HEK293 (cell line): ENCODE data around the gene GCH1.

Experiments used
- AEBP2 ChIP-seq: fragments of 450-650 bp; formaldehyde crosslinking; IDR thresholded peaks from 2 replicates; pipeline ENCODE4 v1.5.1; 2016; ENCODE audit warnings: missing biosample characterization, missing genetic modification characterization, borderline replicate concordance
- FEZF1 ChIP-seq: fragments of 450-650 bp; formaldehyde crosslinking; IDR thresholded peaks from 2 replicates; pipeline ENCODE4 v1.5.1; 2016; ENCODE audit warnings: missing biosample characterization, missing genetic modification characterization
- PRDM4 ChIP-seq: fragments of 450-650 bp; formaldehyde crosslinking; IDR thresholded peaks from 2 replicates; pipeline ENCODE4 v1.5.1; 2017; ENCODE audit warnings: missing biosample characterization, missing genetic modification characterization
- REST ChIP-seq: fragments of 450-650 bp; formaldehyde crosslinking; IDR thresholded peaks from 2 replicates; pipeline ENCODE4 v1.5.1; 2016; ENCODE audit warnings: missing biosample characterization, missing genetic modification characterization
- TCF7L2 ChIP-seq: IDR thresholded peaks from 2 replicates; pipeline ENCODE4 v1.6.1; 2011; ENCODE audit warnings: low read depth, mild to moderate bottlenecking, inconsistent platforms, low read length, moderate library complexity, borderline replicate concordance
- TSHZ1 ChIP-seq: fragments of 450-650 bp; formaldehyde crosslinking; IDR thresholded peaks from 2 replicates; pipeline ENCODE4 v1.5.1; 2016; ENCODE audit warnings: missing biosample characterization, missing genetic modification characterization, borderline replicate concordance
- ZBTB21 ChIP-seq: fragments of 450-650 bp; formaldehyde crosslinking; IDR thresholded peaks from 2 replicates; pipeline ENCODE4 v1.5.1; 2017; ENCODE audit warnings: missing biosample characterization, missing genetic modification characterization
- ZFP69B ChIP-seq: fragments of 450-650 bp; formaldehyde crosslinking; IDR thresholded peaks from 2 replicates; pipeline ENCODE4 v1.5.1; 2016; ENCODE audit warnings: missing biosample characterization, missing genetic modification characterization
- ZNF202 ChIP-seq: fragments of 450-650 bp; formaldehyde crosslinking; IDR thresholded peaks from 2 replicates; pipeline ENCODE4 v1.5.1; 2016; ENCODE audit warnings: missing biosample characterization, missing genetic modification characterization, borderline replicate concordance
- ZNF404 ChIP-seq: fragments of 450-650 bp; formaldehyde crosslinking; IDR thresholded peaks from 2 replicates; pipeline ENCODE4 v1.5.1; 2017; ENCODE audit warnings: missing biosample characterization, missing genetic modification characterization
- ZNF518A ChIP-seq: fragments of 450-650 bp; formaldehyde crosslinking; conservative IDR thresholded peaks from 2 replicates; pipeline ENCODE4 v1.5.1; 2016; ENCODE audit warnings: low read depth, missing biosample characterization, missing genetic modification characterization
- ZNF555 ChIP-seq: fragments of 450-650 bp; formaldehyde crosslinking; conservative IDR thresholded peaks from 2 replicates; pipeline ENCODE4 v1.5.1; 2017; ENCODE audit warnings: missing biosample characterization, mild to moderate bottlenecking, missing genetic modification characterization, inconsistent platforms
- ZNF596 ChIP-seq: fragments of 450-650 bp; IDR thresholded peaks from 2 replicates; pipeline ENCODE4 v1.5.0; 2018; ENCODE audit warnings: missing biosample characterization, mild to moderate bottlenecking, missing genetic modification characterization, moderate library complexity
- ZNF629 ChIP-seq: fragments of 450-650 bp; formaldehyde crosslinking; IDR thresholded peaks from 2 replicates; pipeline ENCODE4 v1.5.1; 2017; ENCODE audit warnings: missing biosample characterization, missing genetic modification characterization
- ZSCAN30 ChIP-seq: fragments of 450-650 bp; IDR thresholded peaks from 2 replicates; pipeline ENCODE4 v1.5.1; 2018; ENCODE audit warnings: missing biosample characterization, mild to moderate bottlenecking, missing genetic modification characterization, moderate library complexity
- TF ChIP-seq, protein P1 (sequence below): fragments of 450-650 bp; formaldehyde crosslinking; IDR thresholded peaks from 2 replicates; pipeline ENCODE4 v1.5.1; 2016; ENCODE audit warnings: missing biosample characterization, missing genetic modification characterization
- TF ChIP-seq, protein P2 (sequence below): fragments of 450-650 bp; formaldehyde crosslinking; IDR thresholded peaks from 2 replicates; pipeline ENCODE4 v1.5.1; 2017; ENCODE audit warnings: missing biosample characterization, mild to moderate bottlenecking, missing genetic modification characterization, moderate library complexity

Gene GCH1

DNA sequence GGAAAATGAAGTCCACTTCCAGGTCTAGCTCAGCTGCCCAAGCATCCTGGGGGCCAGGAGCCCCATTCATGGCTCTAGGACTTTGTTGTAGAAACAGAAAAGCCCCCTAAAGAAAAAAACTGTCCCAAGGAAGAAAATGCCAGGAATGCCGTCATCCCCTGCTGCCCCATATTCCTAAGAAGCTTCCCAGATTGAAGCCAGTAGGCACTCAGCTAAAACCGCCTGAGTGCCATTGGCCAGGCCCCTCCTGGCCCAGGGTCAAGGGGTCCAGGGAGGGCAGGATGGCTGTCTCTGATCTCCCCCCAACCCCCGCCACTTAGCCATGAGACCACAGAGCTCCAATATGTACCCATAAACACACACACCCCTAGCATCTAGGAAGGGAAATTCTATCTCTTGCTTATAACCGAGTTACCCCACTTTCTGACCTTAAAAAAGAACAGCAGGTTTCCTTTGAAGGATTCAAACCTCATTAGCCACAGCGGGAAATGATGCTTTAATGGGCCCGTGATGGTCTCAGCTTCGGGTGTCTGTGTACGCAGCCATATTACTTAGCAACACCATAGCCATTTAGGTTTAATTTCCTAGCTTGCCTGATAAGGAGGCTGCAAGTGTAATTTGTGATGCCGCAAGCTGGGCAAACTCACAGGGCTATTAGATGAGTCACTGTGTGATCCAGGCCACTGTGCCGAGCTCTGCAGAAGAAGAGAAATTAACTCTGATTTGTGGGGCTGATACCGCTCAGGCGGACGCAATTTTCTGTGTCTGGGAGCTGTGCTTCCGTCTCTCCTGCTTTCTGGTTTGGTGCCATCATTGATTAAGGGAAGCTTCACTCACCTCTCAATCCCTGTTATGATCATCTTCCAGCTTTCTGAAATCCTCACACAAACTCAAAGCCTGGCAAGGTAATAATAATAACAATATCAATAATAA lies 84.2 kb downstream of the GCH1 start (continued):
- TF ChIP-seq, protein P1, sequence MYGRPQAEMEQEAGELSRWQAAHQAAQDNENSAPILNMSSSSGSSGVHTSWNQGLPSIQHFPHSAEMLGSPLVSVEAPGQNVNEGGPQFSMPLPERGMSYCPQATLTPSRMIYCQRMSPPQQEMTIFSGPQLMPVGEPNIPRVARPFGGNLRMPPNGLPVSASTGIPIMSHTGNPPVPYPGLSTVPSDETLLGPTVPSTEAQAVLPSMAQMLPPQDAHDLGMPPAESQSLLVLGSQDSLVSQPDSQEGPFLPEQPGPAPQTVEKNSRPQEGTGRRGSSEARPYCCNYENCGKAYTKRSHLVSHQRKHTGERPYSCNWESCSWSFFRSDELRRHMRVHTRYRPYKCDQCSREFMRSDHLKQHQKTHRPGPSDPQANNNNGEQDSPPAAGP (tag by site-specific recombination): peak; percentile 53; the same call in 1 of the 2 replicates
- TF ChIP-seq ZNF555 (no peak), ZSCAN30 (tag by site-specific recombination) (0 out of 2 replicates have a peak, but pooled peaks have one; percentile 51), PRDM4 (tag by site-specific recombination) (peak; percentile 75), ZNF202 (tag by site-specific recombination) (no peak), REST (tag by site-specific recombination) (no peak), ZNF629 (tag by site-specific recombination) (peak; percentile 82), ZNF596 (tag by site-specific recombination) (no peak), FEZF1 (tag by site-specific recombination) (peak; percentile 98), ZFP69B (tag by site-specific recombination) (0 out of 2 replicates have a peak, but pooled peaks have one; percentile 18), ZNF404 (tag by site-specific recombination) (no peak), AEBP2 (no peak), ZBTB21 (tag by site-specific recombination) (peak; percentile 61; the same call in 1 of the 2 replicates), TSHZ1 (tag by site-specific recombination) (peak; percentile 71; the same call in 1 of the 2 replicates), TCF7L2 (peak; percentile 94; the same call in 1 of the 2 replicates), ZNF518A (tag by site-specific recombination) (0 out of 2 replicates have a peak, but pooled peaks have one; percentile 18)
- TF ChIP-seq, protein P2, sequence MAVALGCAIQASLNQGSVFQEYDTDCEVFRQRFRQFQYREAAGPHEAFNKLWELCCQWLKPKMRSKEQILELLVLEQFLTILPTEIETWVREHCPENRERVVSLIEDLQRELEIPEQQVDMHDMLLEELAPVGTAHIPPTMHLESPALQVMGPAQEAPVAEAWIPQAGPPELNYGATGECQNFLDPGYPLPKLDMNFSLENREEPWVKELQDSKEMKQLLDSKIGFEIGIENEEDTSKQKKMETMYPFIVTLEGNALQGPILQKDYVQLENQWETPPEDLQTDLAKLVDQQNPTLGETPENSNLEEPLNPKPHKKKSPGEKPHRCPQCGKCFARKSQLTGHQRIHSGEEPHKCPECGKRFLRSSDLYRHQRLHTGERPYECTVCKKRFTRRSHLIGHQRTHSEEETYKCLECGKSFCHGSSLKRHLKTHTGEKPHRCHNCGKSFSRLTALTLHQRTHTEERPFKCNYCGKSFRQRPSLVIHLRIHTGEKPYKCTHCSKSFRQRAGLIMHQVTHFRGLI (tag by site-specific recombination): peak; percentile 58; the same call in 1 of the 2 replicates
